Measurements from ENCODE around the gene NDRG3. TPM values are rescaled to one million over a fixed set of nuclear protein-coding genes. Genes with fewer than 3 reads are reported as not detected.
A peak's percentile ranks its signal among the peaks of the same experiment; 100 is the strongest.

Gene NDRG3
- total and polyA plus RNA-seq, 10 of the 15 experiments (the other 5 are each of a cell fraction or from before 2014, with no cell fraction given), result 11.2 to 29.7 (median 14.9) TPM

- intact Hi-C loops (cut with micrococcal nuclease; ENCODE audit: unreplicated experiment), result loop anchor here (5.0 kb wide), 1 partner anchor 89 kb away; a partner anchor contains a TSS
- Histone ChIP-seq H3K36me3 (ENCODE audit: control insufficient read depth in 2 of 2, insufficient read depth in 2 of 2, low read length in 1 of 2) (no peaks in the 10 kb centered on the region; a peak in 1 of 4 replicates), H2AFZ (ENCODE audit: control insufficient read depth, low read depth, low read length) (peak overlapping the region; percentile 84), H3K27ac (ENCODE audit: control insufficient read depth, insufficient read depth) (peak overlapping the region; percentile 94), H3K4me3 (peak overlapping the region; percentile 88), H4K20me1 (ENCODE audit: control insufficient read depth, insufficient read depth) (no peaks in the 10 kb centered on the region), H3K9me3 (replicated peaks; ENCODE audit: control insufficient read depth, insufficient read depth, low read length) (no peaks in the 10 kb centered on the region), H3K4me2 (ENCODE audit: control insufficient read depth, insufficient read depth) (peak overlapping the region; percentile 57), H3K27me3 (replicated peaks in 1 of 2; ENCODE audit: control insufficient read depth in 2 of 2, insufficient read depth in 2 of 2, low read length in 1 of 2) (no peaks in the 10 kb centered on the region), H3K4me1 (ENCODE audit: control insufficient read depth, insufficient read depth, low read length) (peaks cover 35% of the 10 kb centered on the region), H3K79me2 (ENCODE audit: control insufficient read depth, insufficient read depth, low read length) (peaks cover 10% of the 10 kb centered on the region), H3K9ac (ENCODE audit: control insufficient read depth, insufficient read depth, low read length) (peak overlapping the region; percentile 80)
- TSS peak; percentile 72 for BruUV-seq (replicated peaks)
- ChIA-PET SMC1A (ENCODE audit: uncharacterized antibody, unreplicated experiment) (interaction anchor here (0.6 to 2.5 kb wide), 7 partner anchors 15 to 110 kb away, joined by 3 to 6 read pairs (median 3); a partner anchor contains a TSS), CTCF (interaction anchor here (0.6 to 3.8 kb wide), 22 partner anchors 9 to 334 kb away, joined by 3 to 32 read pairs (median 6); partner anchors contain the start of genes NDRG3 and RAB5IF), RAD21 (ENCODE audit: unreplicated experiment) (interaction anchor here (0.6 to 2.1 kb wide), 9 partner anchors 16 to 200 kb away, joined by 3 to 8 read pairs (median 4); partner anchors contain the start of gene TGIF2), POLR2A (interaction anchor here (0.5 to 1.6 kb wide), 6 partner anchors 15 to 90 kb away, joined by 3 to 6 read pairs (median 4); partner anchors contain the start of gene NDRG3)
- under 1% methylated on average over 28 of the region's 28 CpGs for WGBS (ENCODE audit: insufficient coverage, insufficient replicate concordance, low lambda C conversion rate, missing lambda C conversion rate)
- peak; percentile 16 for ATAC-seq
- TF ChIP-seq ESRRA (IDR thresholded peaks at IDR 0.05; ENCODE audit: low read length), result no peak
- TF ChIP-seq IKZF2 (IDR thresholded peaks at IDR 0.05), result no peak
- TF ChIP-seq MEF2B (IDR thresholded peaks at IDR 0.05; ENCODE audit: partially characterized antibody, poor library complexity, severe bottlenecking), result no peak
- TF ChIP-seq ZNF622 (IDR thresholded peaks at IDR 0.05), result no peak
- TF ChIP-seq BACH1 (IDR thresholded peaks at IDR 0.05; ENCODE audit: borderline replicate concordance), result no peak
- TF ChIP-seq SIX5 (IDR thresholded peaks at IDR 0.05; ENCODE audit: low read depth, low read length, severe bottlenecking), result no peak
- TF ChIP-seq NR2C2 (IDR thresholded peaks at IDR 0.05; ENCODE audit: borderline replicate concordance, control insufficient read depth, insufficient read length, low read depth), result no peak
- TF ChIP-seq, protein P1, sequence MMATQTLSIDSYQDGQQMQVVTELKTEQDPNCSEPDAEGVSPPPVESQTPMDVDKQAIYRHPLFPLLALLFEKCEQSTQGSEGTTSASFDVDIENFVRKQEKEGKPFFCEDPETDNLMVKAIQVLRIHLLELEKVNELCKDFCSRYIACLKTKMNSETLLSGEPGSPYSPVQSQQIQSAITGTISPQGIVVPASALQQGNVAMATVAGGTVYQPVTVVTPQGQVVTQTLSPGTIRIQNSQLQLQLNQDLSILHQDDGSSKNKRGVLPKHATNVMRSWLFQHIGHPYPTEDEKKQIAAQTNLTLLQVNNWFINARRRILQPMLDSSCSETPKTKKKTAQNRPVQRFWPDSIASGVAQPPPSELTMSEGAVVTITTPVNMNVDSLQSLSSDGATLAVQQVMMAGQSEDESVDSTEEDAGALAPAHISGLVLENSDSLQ (IDR thresholded peaks at IDR 0.05), result no peak
- 0 out of 2 replicates have a peak, but pooled peaks have one; percentile 41 for TF ChIP-seq NR2F1 (conservative IDR thresholded peaks at IDR 0.05)
- TF ChIP-seq GATAD2B (conservative IDR thresholded peaks at IDR 0.05; ENCODE audit: low read depth), result peak; percentile 35; the same call in 1 of the 2 replicates
- no peak for TF ChIP-seq BCLAF1 (IDR thresholded peaks at IDR 0.05)
- no peak for TF ChIP-seq ZZZ3 (IDR thresholded peaks at IDR 0.05; ENCODE audit: control insufficient read depth, insufficient read length, low read depth)
- no peak for TF ChIP-seq ATF3 (IDR thresholded peaks at IDR 0.05; ENCODE audit: borderline replicate concordance, extremely low read depth, low read depth, low read length)
- no peak for TF ChIP-seq TCF3 (IDR thresholded peaks at IDR 0.05; ENCODE audit: borderline replicate concordance, insufficient read depth, low read depth, low read length)
- TF ChIP-seq STAT1 (conservative IDR thresholded peaks at IDR 0.05), result no peak
- in situ Hi-C loops (cut with MboI), result no loop called here
- DNase-seq (ENCODE audit: low read depth, low spot score), result no peak
- no peak for FAIRE-seq
These were observed 27.3 kb upstream of the NDRG3 start for GRCh38 chr20:36773107-36773596.
